ENCODE data around the gene RABGEF1. TPM values are rescaled to one million over a fixed set of nuclear protein-coding genes. Genes with fewer than 3 reads are reported as not detected.

The RABGEF1 gene
- total and polyA plus RNA-seq, 2 experiments from 2014 or later: 14.7 to 17.5 TPM

DNA sequence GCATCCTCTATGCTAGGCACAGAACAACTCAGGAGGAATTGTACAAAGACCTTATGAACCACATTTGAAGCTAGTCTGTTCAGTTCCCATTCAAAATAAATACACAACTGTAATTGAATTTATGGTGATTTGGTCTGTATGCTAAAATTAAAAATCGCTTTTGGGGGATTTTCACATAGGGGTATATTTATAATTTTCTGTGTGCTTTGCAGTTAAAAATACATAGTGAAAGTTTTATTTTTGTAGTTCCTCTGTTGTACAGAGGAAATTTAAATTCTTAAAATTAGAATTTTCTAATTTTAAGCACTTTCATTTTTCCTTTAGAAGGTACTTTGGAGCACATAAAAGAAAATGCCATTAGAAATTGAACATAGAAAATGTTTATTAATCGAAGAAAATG, 6.9 kb downstream of the RABGEF1 start (continued):
- no peak for TF ChIP-seq ZNF462 (CRISPR knock-in tag; IDR thresholded peaks at IDR 0.05)
- no peak for TF ChIP-seq POLR2AphosphoS5 (IDR thresholded peaks at IDR 0.05; ENCODE audit: low read depth)
- no peak for TF ChIP-seq REST (IDR thresholded peaks at IDR 0.05; ENCODE audit: unreplicated experiment)

GRCh38 chr7:66747881-66748511, 7.5 kb downstream of the RABGEF1 start:
- H3K4me2 ChIP-seq: no peak overlapping the region
- H3K4me1 Mint-ChIP-seq: no peaks in the 10 kb centered on the region
- H2AFZ ChIP-seq: no peak overlapping the region
- peaks cover 96% of the 10 kb centered on the region for H3K79me2 ChIP-seq (replicated peaks; ENCODE audit: insufficient read depth)
- no peak for TF ChIP-seq REST (IDR thresholded peaks at IDR 0.05; ENCODE audit: unreplicated experiment)
- no peak for TF ChIP-seq ZNF114 (CRISPR knock-in tag; IDR thresholded peaks at IDR 0.05)
- H3K36me3 Mint-ChIP-seq (ENCODE audit: low read depth): peaks cover 4% of the 10 kb centered on the region; the same call in 1 of the 3 replicates
- no peaks in the 10 kb centered on the region for H3K9me3 Mint-ChIP-seq
- H3F3A ChIP-seq (replicated peaks; ENCODE audit: low read depth): no peaks in the 10 kb centered on the region
- H4K20me1 ChIP-seq (replicated peaks; ENCODE audit: insufficient read depth): peaks cover 28% of the 10 kb centered on the region
- no peaks in the 10 kb centered on the region for H3K36me3 ChIP-seq (ENCODE audit: insufficient read depth)
- H3K27me3 ChIP-seq (ENCODE audit: insufficient read depth): no peaks in the 10 kb centered on the region
- no peaks in the 10 kb centered on the region for H3K4me1 ChIP-seq (ENCODE audit: insufficient read depth)
- H3K27me3 Mint-ChIP-seq (ENCODE audit: insufficient read depth, low read depth, poor library complexity): peaks cover 3% of the 10 kb centered on the region
- H3K27ac ChIP-seq (ENCODE audit: low read depth): no peak overlapping the region
- H3K4me3 Mint-ChIP-seq: no peak overlapping the region
- ATAC-seq (no peak), DNase-seq (ENCODE audit: low spot score) (no peak)
- no peaks in the 10 kb centered on the region for H3K9me2 ChIP-seq (ENCODE audit: insufficient read depth)
- H3K4me3 ChIP-seq: no peak overlapping the region
- no peak overlapping the region for H3K27ac Mint-ChIP-seq
